Stimulated activated effector memory CD8-positive, alpha-beta T cell treated with anti-CD3 and anti-CD28 coated beads, Interleukin-12 subunit alpha, Interleukin-12 subunit beta, amount 100 ng/mL, for 72 hours (primary cell): ENCODE results near the gene TNS1.
A peak's percentile ranks its signal among the peaks of the same experiment; 100 is the strongest.

ENCODE experiments used
- ATAC-seq: fragments of 150-1000 bp; cut with Tn5 transposase; 2 replicates; pipeline ENCODE4 v1.10.0; 2021
- DNase-seq, 2 donors: peaks; one replicate each; pipeline ENCODE4 v3.0.0; 2021 to 2022; ENCODE audit warnings: low spot score in 2 of 2
- H3K27ac Mint-ChIP-seq: one replicate; pipeline ENCODE4 v1.8.0; 2022; ENCODE audit warnings: mild to moderate bottlenecking, mixed read lengths
- H3K36me3 Mint-ChIP-seq: one replicate; pipeline ENCODE4 v1.8.0; 2022; ENCODE audit warnings: mild to moderate bottlenecking, mixed read lengths
- H3K4me1 Mint-ChIP-seq: one replicate; pipeline ENCODE4 v1.8.0; 2022; ENCODE audit warnings: mixed read lengths
- H3K4me3 Mint-ChIP-seq: one replicate; pipeline ENCODE4 v1.8.0; 2022; ENCODE audit warnings: mild to moderate bottlenecking, mixed read lengths
- H3K9me3 Mint-ChIP-seq: one replicate; pipeline ENCODE4 v1.8.0; 2022; ENCODE audit warnings: mixed read lengths

TNS1 gene

DNA sequence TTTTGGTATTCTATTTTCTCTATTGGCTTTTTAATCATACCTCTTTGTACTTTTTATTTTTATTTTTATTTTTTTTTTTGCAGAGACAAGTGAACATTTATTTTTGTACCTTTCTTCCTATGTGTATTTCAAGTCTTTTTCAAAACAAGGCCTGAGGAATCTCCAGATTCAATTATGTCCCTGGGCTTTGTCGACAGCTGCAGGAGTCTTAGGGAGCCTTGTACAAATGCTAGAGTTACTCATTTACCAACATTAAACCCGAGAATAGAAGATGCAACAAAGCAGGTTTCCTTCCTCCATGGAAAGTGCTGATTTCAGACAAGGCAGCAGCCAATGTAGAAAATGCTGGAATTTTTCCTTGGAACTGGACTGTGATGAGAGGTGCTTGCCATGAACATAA, 242.8 kb downstream of the TNS1 start:
- H3K9me3 Mint-ChIP-seq, result peaks cover 11% of the 10 kb centered on the region
- H3K4me1 Mint-ChIP-seq, result peaks cover 12% of the 10 kb centered on the region
- H3K36me3 Mint-ChIP-seq, result no peaks in the 10 kb centered on the region
- no peak for ATAC-seq
- no peak for DNase-seq
- H3K4me3 Mint-ChIP-seq, result no peak overlapping the region
- no peak overlapping the region for H3K27ac Mint-ChIP-seq

DNA sequence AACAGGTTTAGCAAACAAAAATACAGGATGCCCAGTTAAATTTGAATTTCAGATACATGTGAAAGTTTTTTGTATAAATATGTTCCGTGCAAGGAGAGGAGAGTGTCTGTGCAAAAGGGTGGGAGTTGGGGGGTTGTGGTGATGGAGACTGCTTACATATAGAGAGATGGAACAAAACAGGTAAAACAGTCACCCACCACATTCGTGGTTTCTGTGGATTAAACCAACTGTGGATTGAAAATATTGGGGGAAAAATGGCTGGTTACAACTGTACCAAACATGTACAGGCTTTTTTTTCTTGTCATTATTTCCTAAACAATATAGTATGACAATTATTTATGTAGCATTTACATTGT, 245.7 kb downstream of the TNS1 start:
- peak overlapping the region; percentile 53 for H3K27ac Mint-ChIP-seq
- ATAC-seq (peak; percentile 27), DNase-seq (no peak)
- H3K4me3 Mint-ChIP-seq, result peak overlapping the region; percentile 34
- peaks cover 15% of the 10 kb centered on the region for H3K4me1 Mint-ChIP-seq
- no peaks in the 10 kb centered on the region for H3K36me3 Mint-ChIP-seq
- H3K9me3 Mint-ChIP-seq, result peaks cover 8% of the 10 kb centered on the region

GRCh38 chr2:217756375-217757107, 246.3 kb downstream of the TNS1 start:
- ATAC-seq, result peak; percentile 77
- no peaks in the 10 kb centered on the region for H3K36me3 Mint-ChIP-seq
- H3K27ac Mint-ChIP-seq, result peak overlapping the region; percentile 53
- peak; percentile 57 to 80 for DNase-seq
- peak overlapping the region; percentile 34 for H3K4me3 Mint-ChIP-seq
- H3K4me1 Mint-ChIP-seq, result peaks cover 15% of the 10 kb centered on the region
- peaks cover 6% of the 10 kb centered on the region for H3K9me3 Mint-ChIP-seq

DNA sequence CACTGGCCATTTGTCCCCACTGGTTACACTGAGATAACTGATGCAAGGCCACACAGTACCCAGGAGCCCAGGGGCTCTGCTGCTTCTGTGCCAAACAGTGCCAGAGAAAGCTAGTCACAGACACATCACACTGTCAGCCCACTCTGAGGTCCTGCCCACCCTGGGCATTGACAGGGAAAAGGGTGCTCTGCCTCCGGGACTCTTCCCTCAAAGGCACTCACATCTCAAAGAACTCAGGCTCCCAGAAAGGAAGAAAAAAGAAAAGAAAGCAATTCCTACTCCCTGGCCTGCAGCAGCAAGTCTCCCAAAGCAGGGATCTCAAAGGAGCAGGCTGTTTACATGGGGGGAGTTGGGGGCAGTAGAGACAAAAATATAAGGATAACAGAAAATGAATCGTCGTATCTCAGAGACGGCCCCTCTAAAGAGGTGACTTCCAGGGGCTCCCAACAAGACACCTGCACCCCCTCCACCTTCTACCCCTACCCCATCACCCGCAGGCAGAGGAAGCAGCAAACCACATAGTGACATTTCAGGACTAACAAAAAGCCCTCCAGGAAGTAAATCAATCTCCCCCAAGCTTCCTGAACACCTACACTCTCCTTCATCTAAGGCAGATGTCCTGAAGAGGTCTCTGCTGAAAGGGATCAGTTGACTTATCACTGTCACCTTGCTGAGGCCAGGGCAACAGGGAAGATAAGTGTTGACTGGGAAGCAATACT, 247.6 kb downstream of the TNS1 start:
- no peak overlapping the region for H3K27ac Mint-ChIP-seq
- H3K9me3 Mint-ChIP-seq, result no peaks in the 10 kb centered on the region
- no peaks in the 10 kb centered on the region for H3K36me3 Mint-ChIP-seq
- peaks cover 15% of the 10 kb centered on the region for H3K4me1 Mint-ChIP-seq
- peak in 1 of 2 donors; percentile 26 for DNase-seq
- H3K4me3 Mint-ChIP-seq, result no peak overlapping the region
- no peak for ATAC-seq

- H3K27ac Mint-ChIP-seq, result no peak overlapping the region
- no peak overlapping the region for H3K4me3 Mint-ChIP-seq
- no peaks in the 10 kb centered on the region for H3K36me3 Mint-ChIP-seq
- H3K9me3 Mint-ChIP-seq, result no peaks in the 10 kb centered on the region
- DNase-seq (no peak), ATAC-seq (no peak)
- peaks cover 15% of the 10 kb centered on the region for H3K4me1 Mint-ChIP-seq
Measured at GRCh38 chr2:217753460-217754200, 249.2 kb downstream of the TNS1 start.

- Mint-ChIP-seq H3K27ac (no peak overlapping the region), H3K9me3 (no peaks in the 10 kb centered on the region), H3K36me3 (no peaks in the 10 kb centered on the region), H3K4me1 (peaks cover 15% of the 10 kb centered on the region), H3K4me3 (no peak overlapping the region)
- DNase-seq (peak in 1 of 2 donors; percentile 40), ATAC-seq (no peak)
Measured at GRCh38 chr2:217752714-217753459, 249.9 kb downstream of the TNS1 start.

GRCh38 chr2:217751952-217752351, 250.8 kb downstream of the TNS1 start:
- Mint-ChIP-seq H3K4me1 (peaks cover 13% of the 10 kb centered on the region), H3K36me3 (no peaks in the 10 kb centered on the region), H3K9me3 (no peaks in the 10 kb centered on the region), H3K27ac (no peak overlapping the region), H3K4me3 (no peak overlapping the region)
- no peak for ATAC-seq
- peak in 1 of 2 donors; percentile 22 for DNase-seq

- Mint-ChIP-seq H3K4me1 (peaks cover 9% of the 10 kb centered on the region), H3K36me3 (no peaks in the 10 kb centered on the region), H3K4me3 (no peak overlapping the region), H3K27ac (no peak overlapping the region), H3K9me3 (no peaks in the 10 kb centered on the region)
- peak in 1 of 2 donors; percentile 28 for DNase-seq
- ATAC-seq, result peak; percentile 12
Measured at GRCh38 chr2:217751192-217751591, 251.6 kb downstream of the TNS1 start.
